Measurements from ENCODE around the gene ZFYVE19.

Gene ZFYVE19

GRCh38 chr15:40823572-40824343 lies 16.9 kb downstream of the ZFYVE19 start:
- DNase-seq, result no peak

- DNase-seq, result no peak
These were observed 19.0 kb downstream of the ZFYVE19 start for GRCh38 chr15:40825661-40826422.

- DNase-seq, result no peak
These were observed 19.7 kb downstream of the ZFYVE19 start for GRCh38 chr15:40826423-40827075.

DNA sequence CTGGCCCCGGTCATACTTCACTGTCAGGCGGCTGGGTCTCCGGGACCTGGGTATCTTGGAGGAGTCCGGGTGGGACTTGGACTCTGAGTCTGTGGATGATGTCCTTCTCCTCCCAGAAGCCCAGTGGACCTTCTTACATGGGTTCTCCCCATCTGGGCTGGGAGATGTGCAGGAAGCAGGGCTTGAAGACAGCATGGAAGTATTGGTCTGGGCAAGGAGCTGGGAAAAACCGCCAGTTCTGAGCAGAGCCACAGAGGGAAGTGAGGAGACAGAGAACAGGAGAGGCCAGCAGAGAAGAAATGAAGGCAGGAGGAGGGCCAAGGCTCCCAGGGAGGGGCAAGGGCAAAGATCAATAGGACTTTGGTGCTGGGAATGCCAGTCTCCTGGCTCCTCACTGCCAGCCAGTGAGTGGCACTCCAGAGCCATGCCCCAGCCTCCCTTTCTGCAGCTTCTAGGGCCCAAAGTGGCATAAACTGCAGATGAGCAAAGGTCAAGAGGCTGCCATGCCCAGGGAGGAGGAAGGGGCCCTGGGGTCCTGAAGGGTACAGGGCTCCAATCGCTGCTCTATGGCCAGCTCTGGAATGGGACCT lies 21.7 kb downstream of the ZFYVE19 start, which contains the start of gene PPP1R14D:
PPP1R14D (minus strand) TSS at position 262 of the 590 bp plus-strand sequence; CDS start at position 195, 67 bp downstream.
- DNase-seq, result no peak

DNA sequence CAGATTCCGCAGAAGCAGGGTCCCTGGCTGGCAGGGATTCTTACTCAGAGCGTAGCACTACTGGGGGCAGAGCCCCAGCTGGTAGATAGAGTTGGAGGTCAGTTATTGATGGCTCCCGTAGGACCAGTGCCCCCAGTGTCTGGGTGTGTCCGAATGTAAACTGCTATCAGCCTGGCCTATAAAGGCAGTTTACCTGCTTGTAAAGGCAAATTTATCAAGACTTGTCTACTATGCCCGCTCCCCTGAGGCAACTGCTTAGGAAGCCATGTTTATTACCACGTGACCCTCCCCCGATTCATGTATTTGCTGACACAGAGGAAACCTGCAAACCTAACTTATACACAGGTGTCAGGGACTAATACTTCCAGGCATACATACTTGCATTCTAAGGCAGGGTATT lies 22.2 kb downstream of the ZFYVE19 start:
- DNase-seq, result no peak

DNA sequence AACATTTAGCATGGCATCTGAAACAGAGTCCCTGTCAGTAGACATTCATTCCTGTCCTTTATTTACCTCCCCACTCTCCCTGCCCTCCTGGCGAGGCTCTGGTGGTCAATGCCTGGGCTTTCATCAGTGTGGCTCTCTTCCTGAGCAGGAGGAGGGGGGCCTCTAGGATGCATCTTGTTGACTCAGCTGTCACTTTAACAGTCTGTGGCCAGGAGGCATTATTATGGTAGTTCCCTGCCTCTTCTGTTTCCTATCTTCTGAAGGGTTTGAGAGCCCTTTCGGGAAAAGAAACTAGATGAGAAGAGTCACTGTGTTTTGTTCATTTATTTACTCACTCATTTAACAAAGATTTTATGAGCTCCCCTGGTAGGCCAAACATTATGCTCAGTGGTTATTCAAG lies 24.0 kb downstream of the ZFYVE19 start:
- DNase-seq, result peak; percentile 85

GRCh38 chr15:40831861-40832260 lies 25.0 kb downstream of the ZFYVE19 start:
- DNase-seq, result no peak

GRCh38 chr15:40832903-40833302 lies 26.0 kb downstream of the ZFYVE19 start:
- no peak for DNase-seq

GRCh38 chr15:40836020-40836419 lies 29.1 kb downstream of the ZFYVE19 start:
- no peak for DNase-seq

DNA sequence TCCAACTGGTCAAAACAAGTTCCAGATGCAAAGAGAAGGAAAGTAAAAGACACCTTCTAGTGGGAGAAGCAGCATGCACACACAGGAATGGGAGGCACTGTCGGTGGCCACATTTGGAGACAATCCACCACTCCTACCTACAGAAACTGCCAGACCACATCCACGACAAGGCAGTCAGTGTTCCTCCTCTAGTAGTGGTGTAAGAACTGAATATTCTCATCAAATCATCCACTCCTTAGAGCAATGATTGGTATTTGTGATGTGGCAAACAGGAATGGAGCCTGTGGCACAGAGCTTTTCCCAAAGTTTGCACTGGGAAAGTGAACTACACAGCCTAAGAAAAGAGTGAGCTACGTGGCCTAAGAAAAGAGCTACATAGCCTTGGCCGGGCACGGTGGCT lies 31.9 kb downstream of the ZFYVE19 start:
- no peak for DNase-seq

GRCh38 chr15:40841741-40842140 lies 34.9 kb downstream of the ZFYVE19 start:
- no peak for DNase-seq

GRCh38 chr15:40843261-40843884 lies 36.5 kb downstream of the ZFYVE19 start:
- DNase-seq, result no peak

DNA sequence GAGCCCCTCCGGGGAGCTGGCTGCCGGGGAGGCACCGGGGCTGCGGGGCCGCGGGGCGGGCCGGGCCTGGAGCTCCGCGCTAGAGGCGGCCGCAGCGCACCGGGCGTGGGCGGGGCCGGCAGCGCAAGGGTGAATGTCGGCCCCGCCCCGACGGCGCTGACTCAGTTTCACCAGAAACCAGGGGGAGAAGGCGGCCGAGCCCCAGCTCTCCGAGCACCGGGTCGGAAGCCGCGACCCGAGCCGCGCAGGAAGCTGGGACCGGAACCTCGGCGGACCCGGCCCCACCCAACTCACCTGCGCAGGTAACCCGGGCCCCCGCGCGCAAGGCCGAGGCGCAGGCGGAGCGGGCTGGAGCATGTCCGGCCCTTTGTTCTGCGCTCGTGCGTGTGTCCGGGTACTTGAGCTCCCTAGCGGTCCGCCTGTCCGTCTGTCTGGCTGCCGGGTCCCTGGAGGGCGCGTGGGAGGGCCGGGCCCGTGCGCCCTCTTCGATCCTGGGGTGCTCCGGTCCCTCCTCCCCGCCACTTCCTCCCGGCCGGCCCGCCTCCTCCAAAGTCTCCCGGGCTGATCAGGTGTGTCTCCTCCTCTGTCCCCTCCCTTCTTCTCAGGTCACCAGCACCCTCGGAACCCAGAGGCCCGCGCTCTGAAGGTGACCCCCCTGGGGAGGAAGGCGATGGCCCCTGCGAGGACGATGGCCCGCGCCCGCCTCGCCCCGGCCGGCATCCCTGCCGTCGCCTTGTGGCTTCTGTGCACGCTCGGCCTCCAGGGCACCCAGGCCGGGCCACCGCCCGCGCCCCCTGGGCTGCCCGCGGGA lies 37.2 kb downstream of the ZFYVE19 start, which contains the start of gene SPINT1:
SPINT1 (plus strand) TSS at position 164 of the 811 bp plus-strand sequence; CDS start at position 671, 507 bp downstream.
- DNase-seq, result no peak

- DNase-seq, result no peak
These were observed 37.8 kb downstream of the ZFYVE19 start for GRCh38 chr15:40844696-40845030.

GRCh38 chr15:40845036-40845435 lies 38.1 kb downstream of the ZFYVE19 start:
- DNase-seq, result no peak

GRCh38 chr15:40845511-40846284 lies 38.8 kb downstream of the ZFYVE19 start:
- peak; percentile 80 for DNase-seq

GRCh38 chr15:40846841-40847222 lies 39.9 kb downstream of the ZFYVE19 start:
- no peak for DNase-seq

- peak; percentile 76 for DNase-seq
These were observed 40.5 kb downstream of the ZFYVE19 start for GRCh38 chr15:40847223-40847961.

DNA sequence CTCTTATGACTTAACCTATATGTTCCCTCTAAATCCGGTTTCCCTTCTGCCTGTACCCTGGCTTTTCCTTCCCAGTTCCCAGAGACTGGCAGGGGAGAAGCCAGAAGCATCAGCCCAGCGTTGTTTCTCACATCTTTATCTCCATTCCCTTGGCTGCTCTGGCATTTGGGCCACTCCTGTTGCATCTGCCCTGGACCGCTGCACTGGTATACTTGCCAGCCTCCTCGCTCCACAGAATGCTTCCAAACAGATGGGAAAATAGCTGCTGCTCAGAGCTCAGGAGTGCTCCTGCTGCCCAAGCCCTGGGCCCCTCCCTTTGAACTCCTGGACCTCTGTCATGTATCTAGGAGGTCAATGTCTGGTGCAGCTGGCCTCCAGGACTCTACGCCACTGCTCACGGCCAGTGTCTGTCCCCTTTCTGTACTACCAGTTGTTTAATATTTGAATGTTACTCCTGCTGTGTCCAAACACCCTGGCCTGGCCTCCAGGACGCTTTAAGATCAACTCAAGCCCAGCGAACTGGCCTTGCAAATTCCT lies 43.8 kb downstream of the ZFYVE19 start:
- DNase-seq, result no peak

DNA sequence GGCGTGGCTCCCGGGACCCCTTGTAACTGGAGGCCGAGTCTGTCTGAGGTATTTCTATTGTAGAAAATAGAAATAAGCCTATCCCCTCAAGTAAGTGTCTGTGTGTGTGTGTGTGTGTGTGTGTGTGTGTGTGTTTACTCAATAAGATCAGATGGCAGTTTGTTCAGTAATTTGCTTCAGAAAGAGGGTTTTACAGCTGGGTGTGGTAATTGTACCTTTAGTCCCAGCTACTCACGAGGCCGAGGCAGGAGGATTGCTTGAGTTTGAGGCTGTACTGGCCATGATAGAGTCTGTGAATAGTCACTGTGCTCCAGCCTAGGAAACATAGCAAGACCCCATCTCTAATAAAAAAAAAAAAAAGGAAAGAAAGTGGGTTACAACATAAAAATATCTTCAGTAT lies 45.6 kb downstream of the ZFYVE19 start:
- DNase-seq, result no peak

Measured in NCI-H2029 (cell line).